Activated naive CD4-positive, alpha-beta T cell treated with anti-CD3 and anti-CD28 coated beads, Interleukin-2, amount 10 ng/mL, durations not matched to agents 7 days and 5 days (primary cell): Measurements from ENCODE around the gene SHB.

Experiments used
- CTCF ChIA-PET: fragments of 350-600 bp; sonication (Branson Sonifier 250); formaldehyde crosslinking; loops from one replicate; lab custom pipeline; 2021; ENCODE audit warnings: antibody characterized with exemption; lab: Charles Lee
- DNase-seq: peaks from one replicate; pipeline ENCODE4 v3.0.0-alpha.2; 2020
- H3K27ac Mint-ChIP-seq: one replicate; pipeline ENCODE4 v1.8.0; 2021; ENCODE audit warnings: mild to moderate bottlenecking, moderate library complexity, mixed read lengths
- H3K27me3 Mint-ChIP-seq: one replicate; pipeline ENCODE4 v1.8.0; 2021; ENCODE audit warnings: mild to moderate bottlenecking, mixed read lengths
- H3K36me3 Mint-ChIP-seq: one replicate; pipeline ENCODE4 v1.8.0; 2021; ENCODE audit warnings: mixed read lengths
- H3K4me1 Mint-ChIP-seq: one replicate; pipeline ENCODE4 v1.8.0; 2021; ENCODE audit warnings: mixed read lengths
- H3K4me3 Mint-ChIP-seq: one replicate; pipeline ENCODE4 v1.8.0; 2021; ENCODE audit warnings: mild to moderate bottlenecking, moderate library complexity, mixed read lengths
- H3K9me3 Mint-ChIP-seq: one replicate; pipeline ENCODE4 v1.8.0; 2021; ENCODE audit warnings: mixed read lengths

SHB gene

DNA sequence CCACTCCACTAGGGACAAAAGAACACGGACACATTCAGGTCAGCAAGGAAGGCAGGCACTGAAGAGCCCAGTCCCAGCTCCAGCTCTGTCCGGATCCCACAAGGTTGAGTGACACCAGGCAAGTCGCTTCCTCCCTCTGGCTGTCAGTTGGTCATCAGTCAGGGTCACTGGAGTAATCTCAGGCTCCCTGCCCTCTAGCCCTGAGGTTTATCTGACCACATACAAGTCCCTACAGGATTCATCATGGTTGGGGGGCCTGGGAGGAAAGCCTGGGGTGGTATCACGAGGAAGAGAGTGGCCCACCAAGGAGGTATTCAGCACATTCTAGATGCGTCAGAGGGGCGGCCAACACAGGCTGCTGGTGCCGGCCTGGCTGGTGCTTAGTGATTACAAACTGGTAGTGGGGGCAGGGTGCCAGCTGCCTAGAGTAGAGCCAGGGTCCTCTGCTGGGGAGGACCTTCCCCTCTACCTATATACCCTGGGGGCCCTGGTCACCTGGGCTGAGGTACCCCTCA, 81.5 kb downstream of the SHB start:
- Mint-ChIP-seq H3K4me1 (peaks cover 8% of the 10 kb centered on the region), H3K9me3 (no peaks in the 10 kb centered on the region), H3K36me3 (no peaks in the 10 kb centered on the region), H3K27me3 (peaks cover 4% of the 10 kb centered on the region), H3K4me3 (no peak overlapping the region), H3K27ac (no peak overlapping the region)
- CTCF ChIA-PET: no interaction called here
- no peak for DNase-seq

DNA sequence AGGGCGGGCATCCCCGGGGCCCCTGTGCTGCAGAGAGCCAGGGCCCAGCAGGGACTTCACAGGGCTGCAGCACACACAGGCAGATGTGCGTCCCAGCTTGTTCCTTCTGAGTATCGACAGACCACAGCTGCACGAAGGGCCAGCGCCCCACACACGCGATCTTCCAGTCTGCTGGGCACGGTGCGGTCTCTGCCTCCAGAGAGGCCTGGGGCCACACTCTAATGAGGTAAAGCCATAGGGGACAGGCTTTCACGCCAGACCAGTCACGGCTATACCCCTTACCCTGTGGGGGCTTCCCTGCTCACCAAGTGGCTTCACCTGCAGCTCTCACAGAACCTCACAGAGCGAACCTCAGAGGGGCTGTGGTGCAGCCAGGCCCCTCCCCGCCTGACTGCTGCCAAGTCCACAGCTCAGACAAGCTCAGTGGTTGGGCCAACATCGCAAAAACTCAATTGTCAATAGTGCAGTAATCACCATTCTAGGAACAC, 82.2 kb downstream of the SHB start:
- no peaks in the 10 kb centered on the region for H3K36me3 Mint-ChIP-seq
- CTCF ChIA-PET: interaction anchor here (0.5 kb wide), 1 partner anchor 74 kb away, joined by 3 read pairs; no protein-coding TSS in a partner anchor
- H3K9me3 Mint-ChIP-seq: no peaks in the 10 kb centered on the region
- H3K4me3 Mint-ChIP-seq: no peak overlapping the region
- H3K4me1 Mint-ChIP-seq: peaks cover 8% of the 10 kb centered on the region
- no peak for DNase-seq
- no peak overlapping the region for H3K27ac Mint-ChIP-seq
- peaks cover 4% of the 10 kb centered on the region for H3K27me3 Mint-ChIP-seq

GRCh38 chr9:37986001-37986400, 83.0 kb downstream of the SHB start:
- H3K27ac Mint-ChIP-seq: no peak overlapping the region
- H3K27me3 Mint-ChIP-seq: peaks cover 4% of the 10 kb centered on the region
- H3K9me3 Mint-ChIP-seq: no peaks in the 10 kb centered on the region
- H3K4me3 Mint-ChIP-seq: no peak overlapping the region
- no peak for DNase-seq
- peaks cover 8% of the 10 kb centered on the region for H3K4me1 Mint-ChIP-seq
- H3K36me3 Mint-ChIP-seq: no peaks in the 10 kb centered on the region
- CTCF ChIA-PET: no interaction called here

DNA sequence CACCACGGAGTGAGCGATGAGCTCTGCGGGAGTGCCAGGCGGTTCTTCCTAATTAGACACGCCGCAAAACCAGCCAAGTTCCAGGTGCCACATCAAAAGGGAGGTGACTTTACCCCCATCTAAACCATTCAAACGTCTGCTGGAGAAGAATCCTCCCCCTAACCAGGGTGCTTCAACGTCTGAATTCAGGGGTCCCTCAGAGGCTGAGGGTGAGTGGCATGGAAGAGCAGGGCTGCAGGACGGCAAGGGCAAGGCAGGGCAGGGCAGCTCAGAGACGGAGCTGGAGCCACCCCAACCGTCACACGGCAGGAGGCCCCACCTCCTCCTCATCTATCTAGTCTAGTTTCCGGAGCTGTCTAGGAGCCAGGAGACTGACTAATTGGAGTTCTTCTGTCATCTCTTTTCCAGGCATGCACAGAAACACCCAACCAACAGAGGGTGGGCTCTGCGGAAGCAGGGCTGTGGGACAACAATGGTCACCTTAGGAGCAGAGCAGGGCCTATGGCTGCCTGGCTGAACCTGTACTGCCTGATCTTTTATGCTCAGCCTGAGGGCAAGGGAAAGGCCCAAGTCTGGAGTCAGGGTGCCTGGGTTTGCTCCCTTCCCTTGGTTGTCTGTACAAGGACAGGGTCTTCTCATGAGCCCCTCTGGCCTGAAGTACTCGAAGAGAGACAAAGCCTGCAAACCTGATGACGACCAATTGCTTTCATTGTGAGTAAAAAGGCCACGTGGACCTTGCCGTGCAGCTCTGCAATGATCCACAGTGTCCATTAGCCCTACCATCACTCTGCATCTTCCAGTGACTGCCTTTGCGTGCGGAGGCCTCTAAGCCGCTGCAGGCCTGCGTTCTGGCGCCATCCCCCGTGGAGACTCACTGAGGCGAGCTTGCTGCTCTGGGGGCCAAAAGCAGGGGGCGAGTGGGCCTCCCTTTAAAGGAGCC, 84.1 kb downstream of the SHB start:
- CTCF ChIA-PET: interaction anchor here (0.6 to 0.9 kb wide), 2 partner anchors 18 to 1226 kb away, joined by 3 read pairs; no protein-coding TSS in a partner anchor
- Mint-ChIP-seq H3K4me1 (peaks cover 8% of the 10 kb centered on the region), H3K27me3 (peaks cover under 1% of the 10 kb centered on the region), H3K36me3 (no peaks in the 10 kb centered on the region), H3K4me3 (no peak overlapping the region), H3K27ac (peak overlapping the region; percentile 52), H3K9me3 (no peaks in the 10 kb centered on the region)
- DNase-seq: no peak

GRCh38 chr9:37984278-37984671, 84.8 kb downstream of the SHB start:
- H3K4me1 Mint-ChIP-seq: peaks cover 8% of the 10 kb centered on the region
- H3K4me3 Mint-ChIP-seq: no peak overlapping the region
- H3K36me3 Mint-ChIP-seq: no peaks in the 10 kb centered on the region
- peaks cover 2% of the 10 kb centered on the region for H3K27me3 Mint-ChIP-seq
- CTCF ChIA-PET: interaction anchor here (0.9 kb wide), 1 partner anchor 17 kb away, joined by 3 read pairs; no protein-coding TSS in a partner anchor
- DNase-seq: no peak
- peak overlapping the region; percentile 52 for H3K27ac Mint-ChIP-seq
- H3K9me3 Mint-ChIP-seq: no peaks in the 10 kb centered on the region

- no peak overlapping the region for H3K4me3 Mint-ChIP-seq
- DNase-seq: no peak
- CTCF ChIA-PET: no interaction called here
- no peaks in the 10 kb centered on the region for H3K9me3 Mint-ChIP-seq
- H3K27me3 Mint-ChIP-seq: peaks cover 4% of the 10 kb centered on the region
- no peaks in the 10 kb centered on the region for H3K36me3 Mint-ChIP-seq
- peaks cover 8% of the 10 kb centered on the region for H3K4me1 Mint-ChIP-seq
- no peak overlapping the region for H3K27ac Mint-ChIP-seq
Measured at GRCh38 chr9:37983381-37984067, 85.5 kb downstream of the SHB start.

- Mint-ChIP-seq H3K27me3 (peaks cover 4% of the 10 kb centered on the region), H3K9me3 (no peaks in the 10 kb centered on the region), H3K27ac (no peak overlapping the region), H3K36me3 (no peaks in the 10 kb centered on the region), H3K4me3 (no peak overlapping the region), H3K4me1 (peaks cover 4% of the 10 kb centered on the region)
- CTCF ChIA-PET: no interaction called here
- DNase-seq: no peak
Measured at GRCh38 chr9:37979844-37980243, 89.2 kb downstream of the SHB start.

DNA sequence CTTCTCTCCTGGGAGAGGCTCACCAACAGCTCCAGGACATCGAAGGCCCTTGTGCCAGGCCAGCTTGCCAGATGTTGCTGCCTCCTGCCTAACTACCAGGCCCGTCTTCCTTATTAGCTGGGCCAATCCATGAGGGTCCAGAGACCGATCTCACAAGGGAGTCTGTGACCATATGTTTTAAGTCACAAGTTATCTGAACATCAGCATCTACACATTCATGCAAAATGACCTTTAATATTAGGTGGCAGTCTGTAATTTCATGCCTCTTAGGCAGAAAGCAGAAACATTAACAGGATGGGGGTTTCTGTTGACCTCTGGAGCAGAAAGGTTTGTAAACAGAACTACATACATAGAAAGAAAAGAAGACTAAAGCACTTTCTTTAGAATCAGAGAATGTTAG, 90.0 kb downstream of the SHB start:
- Mint-ChIP-seq H3K27ac (no peak overlapping the region), H3K36me3 (no peaks in the 10 kb centered on the region), H3K9me3 (no peaks in the 10 kb centered on the region), H3K4me3 (no peak overlapping the region), H3K27me3 (peaks cover 4% of the 10 kb centered on the region), H3K4me1 (no peaks in the 10 kb centered on the region)
- no peak for DNase-seq
- CTCF ChIA-PET: no interaction called here

GRCh38 chr9:37978481-37978864, 90.6 kb downstream of the SHB start:
- DNase-seq: no peak
- H3K36me3 Mint-ChIP-seq: no peaks in the 10 kb centered on the region
- no peaks in the 10 kb centered on the region for H3K4me1 Mint-ChIP-seq
- H3K27ac Mint-ChIP-seq: no peak overlapping the region
- H3K4me3 Mint-ChIP-seq: no peak overlapping the region
- CTCF ChIA-PET: no interaction called here
- H3K27me3 Mint-ChIP-seq: peaks cover 4% of the 10 kb centered on the region
- H3K9me3 Mint-ChIP-seq: no peaks in the 10 kb centered on the region

- H3K27ac Mint-ChIP-seq: no peak overlapping the region
- CTCF ChIA-PET: interaction anchor here (1.6 kb wide), 1 partner anchor 65 kb away, joined by 4 read pairs; no protein-coding TSS in a partner anchor
- peaks cover 4% of the 10 kb centered on the region for H3K27me3 Mint-ChIP-seq
Measured at GRCh38 chr9:37977851-37978480, 91.1 kb downstream of the SHB start.

DNA sequence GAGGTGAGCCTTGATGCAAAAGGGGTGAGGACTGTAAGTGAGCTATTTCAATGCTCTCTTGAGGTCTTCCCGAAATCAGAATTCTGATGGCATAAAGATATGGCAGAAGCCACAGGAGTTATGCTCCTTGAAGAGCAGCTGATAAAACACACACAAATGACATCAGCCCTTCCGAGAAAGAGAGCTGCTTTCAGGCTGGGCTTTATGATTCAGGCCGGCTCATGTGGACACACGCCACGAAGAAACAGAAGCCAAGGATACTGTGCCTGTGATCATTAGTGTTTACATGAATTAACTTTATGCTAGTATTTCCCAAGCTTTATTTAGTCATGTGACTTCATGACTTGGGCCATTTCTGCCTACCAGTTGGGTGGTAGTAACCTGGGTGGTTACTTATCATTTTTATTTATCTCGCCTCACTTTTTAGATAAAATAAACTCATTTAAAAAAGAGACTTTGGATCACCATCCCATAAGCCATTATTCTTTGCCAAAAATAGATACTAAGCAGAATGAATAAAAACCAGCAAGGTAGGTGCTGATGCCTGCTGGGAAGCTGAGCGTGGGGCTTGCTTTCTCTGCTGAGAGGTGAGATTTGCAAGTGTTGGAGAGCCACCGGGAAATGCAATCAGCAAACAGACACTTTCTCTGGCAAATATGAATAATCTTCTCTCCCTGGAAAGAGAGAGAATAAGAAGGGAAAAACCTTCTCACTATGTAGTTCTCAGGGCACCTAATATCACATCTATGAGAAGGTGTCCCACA, 92.1 kb downstream of the SHB start:
- Mint-ChIP-seq H3K27ac (no peak overlapping the region), H3K4me3 (no peak overlapping the region), H3K9me3 (no peaks in the 10 kb centered on the region), H3K27me3 (peaks cover 4% of the 10 kb centered on the region), H3K4me1 (no peaks in the 10 kb centered on the region), H3K36me3 (no peaks in the 10 kb centered on the region)
- DNase-seq: no peak
- CTCF ChIA-PET: interaction anchor here (1.6 kb wide), 1 partner anchor 63 kb away, joined by 4 read pairs; no protein-coding TSS in a partner anchor

More at GRCh38 chr9:37977851-37978480, 91.1 kb downstream of the SHB start:
- Mint-ChIP-seq H3K4me3 (no peak overlapping the region), H3K36me3 (no peaks in the 10 kb centered on the region), H3K9me3 (no peaks in the 10 kb centered on the region), H3K4me1 (no peaks in the 10 kb centered on the region)
- no peak for DNase-seq

DNA sequence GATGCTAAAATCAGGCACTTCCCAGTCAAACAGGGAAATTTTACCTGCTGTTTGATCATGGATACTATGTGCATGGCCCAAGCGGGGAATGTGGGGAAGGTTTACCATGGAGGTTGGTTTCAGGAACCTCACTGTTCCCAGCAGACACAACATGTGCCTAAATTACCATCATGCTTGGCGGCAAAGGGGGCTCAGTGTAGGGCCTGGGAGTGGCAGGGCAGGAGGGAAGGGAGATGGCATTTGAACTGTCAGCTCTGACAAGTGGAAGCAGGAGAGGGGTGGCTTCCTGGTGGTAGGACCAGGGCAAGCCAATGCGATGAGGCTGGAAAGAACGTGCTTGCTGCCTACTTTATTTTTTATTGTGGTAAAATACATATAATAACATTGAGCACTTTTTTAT, 93.4 kb downstream of the SHB start:
- no peak overlapping the region for H3K4me3 Mint-ChIP-seq

DNA sequence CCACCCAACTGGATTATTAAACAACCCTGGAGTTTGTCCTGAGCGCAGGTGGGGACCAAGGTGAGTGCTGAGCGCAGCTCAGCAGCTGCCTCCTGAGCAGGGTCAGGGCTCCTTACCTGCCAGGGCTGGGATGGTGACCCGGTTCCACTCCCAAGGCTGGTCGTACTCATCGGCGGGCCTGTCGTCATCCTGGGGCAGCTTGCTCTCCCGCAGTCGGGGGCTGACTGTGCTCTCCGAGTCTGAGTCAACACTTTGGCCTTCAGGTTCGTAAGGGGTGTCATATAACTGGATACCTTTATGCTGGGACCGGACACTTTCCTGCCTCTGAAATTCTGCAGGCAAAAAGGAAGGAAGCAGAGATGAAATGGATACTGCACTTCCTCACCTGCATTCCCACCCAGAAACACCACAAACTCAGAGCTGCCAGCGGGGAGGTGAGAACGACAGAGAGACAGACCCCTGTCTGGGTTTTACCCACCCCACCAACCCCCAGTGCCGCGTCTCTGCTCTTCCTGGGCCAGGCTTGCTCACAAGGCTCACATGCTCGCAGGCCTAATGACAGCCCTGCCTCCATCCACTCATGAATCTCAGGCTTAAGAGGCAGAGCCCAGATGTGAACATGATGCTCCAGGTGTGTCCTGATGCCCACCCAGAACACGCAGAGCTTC, 94.4 kb downstream of the SHB start:
- H3K9me3 Mint-ChIP-seq: no peaks in the 10 kb centered on the region
- H3K4me1 Mint-ChIP-seq: no peaks in the 10 kb centered on the region

More for the DNA sequence above, 93.4 kb downstream of the SHB start:
- Mint-ChIP-seq H3K9me3 (no peaks in the 10 kb centered on the region), H3K27ac (no peak overlapping the region), H3K27me3 (peaks cover 4% of the 10 kb centered on the region), H3K36me3 (no peaks in the 10 kb centered on the region), H3K4me1 (no peaks in the 10 kb centered on the region)
- no peak for DNase-seq
- CTCF ChIA-PET: no interaction called here

More for the DNA sequence above, 94.4 kb downstream of the SHB start:
- H3K4me3 Mint-ChIP-seq: no peak overlapping the region
- CTCF ChIA-PET: no interaction called here
- H3K27me3 Mint-ChIP-seq: peaks cover 4% of the 10 kb centered on the region
- H3K36me3 Mint-ChIP-seq: no peaks in the 10 kb centered on the region
- H3K27ac Mint-ChIP-seq: no peak overlapping the region
- DNase-seq: no peak
